GM18858 (cell line): ENCODE results near the gene PDHB.
"Not testable (repeated sequence)": the region's sequence is repeated elsewhere in the genome, so short reads cannot be mapped to it uniquely, and the experiment has no call there.

ENCODE experiments used
- ATAC-seq: cut with Tn5 transposase; IDR thresholded peaks from one replicate; pipeline ENCODE4 v1.9.1; 2021; ENCODE audit not compliant: unreplicated experiment

The PDHB gene

DNA sequence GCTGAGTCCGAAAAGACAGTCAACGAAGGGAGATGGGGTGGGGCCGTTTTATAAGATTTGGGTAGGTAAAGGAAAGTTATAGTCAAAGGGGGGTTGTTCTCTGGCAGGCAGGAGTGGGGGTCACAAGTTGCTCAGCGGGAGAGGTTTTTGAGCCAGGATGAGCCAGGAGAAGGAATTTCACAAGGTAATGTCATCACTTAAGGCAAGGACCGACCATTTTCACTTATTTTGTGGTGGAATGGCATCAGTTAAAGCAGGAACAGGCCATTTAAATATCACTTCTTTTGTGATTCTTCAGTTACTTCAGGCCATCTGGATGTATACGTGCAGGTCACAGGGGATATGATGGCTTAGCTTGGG, 7.3 kb upstream of the PDHB start:
- ATAC-seq, result not testable (repeated sequence)

DNA sequence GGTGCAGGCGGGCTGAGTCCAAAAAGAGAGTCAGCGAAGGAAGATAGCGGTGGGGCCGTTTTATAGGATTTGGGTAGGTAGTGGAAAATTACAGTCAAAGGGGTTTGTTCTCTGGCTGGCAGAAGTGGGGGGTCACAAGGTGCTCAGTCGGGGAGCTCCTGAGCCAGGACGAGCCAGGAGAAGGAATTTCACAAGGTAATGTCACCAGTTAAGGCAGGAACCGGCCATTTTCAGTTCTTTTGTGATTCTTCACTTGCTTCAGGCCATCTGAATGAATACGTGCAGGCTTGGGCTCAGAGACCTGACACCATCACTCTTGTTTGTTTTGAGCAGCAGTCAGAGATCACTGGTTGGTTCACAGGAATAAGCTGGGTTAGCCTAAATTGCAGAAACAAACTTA, 3.6 kb upstream of the PDHB start:
- ATAC-seq, result not testable (repeated sequence)

DNA sequence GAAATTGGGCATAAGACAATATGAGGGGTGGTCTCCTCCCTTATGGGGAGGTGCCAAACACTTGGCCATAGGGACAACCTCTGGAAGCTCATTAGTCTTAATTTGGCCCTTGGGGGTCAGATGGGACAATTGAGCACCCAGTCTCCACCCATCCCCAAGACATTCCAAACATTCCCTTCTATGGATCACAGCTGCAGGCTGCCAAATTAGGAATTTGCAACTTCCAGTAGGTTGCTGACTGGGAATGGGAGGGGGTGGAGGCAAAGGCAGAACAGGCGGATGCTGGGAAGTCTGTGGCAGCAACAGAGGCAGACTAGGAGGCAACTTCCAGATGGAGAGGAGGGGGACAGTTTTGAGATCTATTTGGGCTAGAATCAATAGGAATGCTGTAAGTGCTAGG, 1.4 kb upstream of the PDHB start:
- no peak for ATAC-seq

DNA sequence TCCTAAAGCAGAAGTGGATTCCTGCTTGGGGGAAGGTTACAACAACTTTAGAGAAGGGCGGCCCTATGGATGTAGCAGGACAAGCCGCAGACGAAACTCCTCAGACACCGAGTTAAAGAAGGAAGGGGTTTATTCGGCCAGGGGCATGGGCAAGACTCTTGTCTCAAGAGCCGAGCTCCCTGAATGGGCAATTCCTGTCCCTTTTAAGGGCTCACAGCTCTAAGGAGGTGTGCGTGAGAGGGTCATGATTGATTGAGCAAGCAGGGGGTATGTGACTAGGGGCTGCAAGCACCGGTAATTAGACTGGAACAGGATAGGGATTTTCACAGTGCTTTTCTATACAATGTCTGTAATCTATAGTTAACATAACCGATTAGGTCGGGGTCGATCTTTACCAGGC, 879 bp upstream of the PDHB start:
- ATAC-seq, result no peak

DNA sequence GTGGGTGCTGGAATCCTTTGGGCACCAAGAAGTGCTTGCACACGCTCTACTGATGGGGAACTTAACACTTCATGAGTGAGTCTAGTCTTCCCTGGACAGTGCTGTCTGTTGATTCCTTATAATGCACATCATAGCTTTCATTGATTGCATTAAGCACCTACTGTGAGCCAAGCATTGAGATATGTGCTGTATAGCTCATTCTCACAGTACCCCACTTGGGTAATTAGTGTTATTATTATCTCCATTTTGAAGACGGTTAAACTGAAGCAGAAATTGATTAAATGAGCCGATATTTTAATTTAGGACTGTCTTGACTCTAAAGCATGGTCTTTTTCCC, 504 bp upstream of the PDHB start:
- ATAC-seq, result no peak

DNA sequence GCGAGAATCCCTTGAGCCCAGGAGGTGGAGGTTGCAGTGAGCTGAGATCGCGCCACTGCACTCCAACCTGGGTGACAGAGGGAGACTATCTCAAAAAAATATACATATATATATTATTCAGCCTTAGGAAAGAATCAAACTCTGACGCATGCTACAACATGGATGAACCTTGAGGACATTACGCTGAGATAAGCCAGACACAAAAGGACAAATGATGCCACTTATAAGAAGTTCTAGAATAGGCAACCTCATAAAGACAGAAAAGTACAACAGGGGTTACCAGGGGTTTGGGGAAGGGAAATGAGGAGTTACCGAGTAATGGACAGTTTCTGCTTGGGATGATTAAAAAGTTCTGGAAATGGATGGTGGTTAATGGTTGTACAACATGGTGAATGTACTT, 727 bp downstream of the PDHB start:
- ATAC-seq, result no peak

DNA sequence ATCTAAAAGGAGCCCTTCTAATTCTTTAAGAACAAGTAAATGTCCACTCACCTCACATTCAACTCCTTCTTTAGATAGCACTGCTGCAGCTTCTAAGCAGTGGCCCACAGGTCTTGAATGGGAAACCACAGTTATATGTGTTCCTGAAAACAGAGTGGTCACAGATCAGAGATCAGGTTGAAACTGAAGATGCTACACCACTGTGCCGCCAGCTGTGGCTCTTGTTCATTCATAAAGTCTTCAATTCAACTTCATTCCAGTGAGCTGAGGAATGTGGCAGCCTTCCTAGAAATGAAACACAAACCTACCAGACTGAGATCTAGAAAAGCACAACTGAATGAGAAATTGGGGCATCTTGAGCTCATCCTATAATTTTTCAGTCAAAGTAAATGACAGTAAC, 4.0 kb downstream of the PDHB start:
- no peak for ATAC-seq

DNA sequence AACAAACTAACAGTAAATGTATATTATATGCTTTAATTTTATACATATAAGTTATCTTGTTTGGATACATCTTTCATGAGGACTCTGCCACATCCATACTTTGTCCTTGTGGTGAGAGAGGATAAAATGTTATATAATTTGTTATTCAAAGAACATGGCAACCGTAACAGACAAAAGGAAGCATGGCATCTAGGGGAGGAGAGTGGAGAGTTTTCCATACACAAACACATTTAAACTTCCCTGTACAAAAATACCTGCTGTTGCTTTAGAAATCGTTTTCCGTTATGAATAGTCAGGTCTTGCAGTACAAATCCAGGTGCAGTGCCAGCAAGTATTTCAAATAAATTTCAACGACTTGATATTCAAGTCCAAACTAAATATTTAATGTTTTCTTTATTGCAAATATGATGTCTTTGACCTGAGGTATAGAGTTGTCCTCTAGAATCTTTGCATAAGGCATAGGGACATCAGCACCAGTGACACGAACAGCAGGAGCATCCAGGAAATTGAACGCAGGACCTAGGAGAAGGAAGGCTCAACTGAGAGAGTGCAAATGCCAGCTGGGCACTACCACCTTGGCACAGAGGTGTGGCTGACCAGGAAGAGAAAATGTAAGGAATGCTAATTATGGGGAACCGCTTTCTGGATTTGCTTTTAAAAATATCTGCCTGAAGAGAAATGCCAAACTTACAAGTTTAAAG, 5.8 kb downstream of the PDHB start:
- no peak for ATAC-seq

DNA sequence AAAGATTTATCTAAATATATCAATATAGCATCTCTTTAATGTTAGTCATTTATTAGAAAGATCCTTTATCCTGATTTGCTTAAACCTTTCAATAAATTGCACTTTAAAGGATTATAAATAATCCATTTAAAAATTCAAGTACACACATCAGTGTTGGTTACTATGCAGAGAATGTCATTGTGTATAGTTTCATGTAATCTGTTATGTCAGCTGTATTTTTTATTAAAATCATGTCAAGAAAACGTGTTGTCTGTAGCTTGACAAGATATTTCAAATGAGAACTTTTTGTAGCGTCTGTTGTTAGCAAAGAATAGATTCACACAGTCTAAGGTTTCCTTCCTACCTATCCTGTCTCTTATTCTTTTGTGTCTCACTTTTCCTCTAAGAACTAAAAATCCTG, 7.8 kb downstream of the PDHB start:
- no peak for ATAC-seq

DNA sequence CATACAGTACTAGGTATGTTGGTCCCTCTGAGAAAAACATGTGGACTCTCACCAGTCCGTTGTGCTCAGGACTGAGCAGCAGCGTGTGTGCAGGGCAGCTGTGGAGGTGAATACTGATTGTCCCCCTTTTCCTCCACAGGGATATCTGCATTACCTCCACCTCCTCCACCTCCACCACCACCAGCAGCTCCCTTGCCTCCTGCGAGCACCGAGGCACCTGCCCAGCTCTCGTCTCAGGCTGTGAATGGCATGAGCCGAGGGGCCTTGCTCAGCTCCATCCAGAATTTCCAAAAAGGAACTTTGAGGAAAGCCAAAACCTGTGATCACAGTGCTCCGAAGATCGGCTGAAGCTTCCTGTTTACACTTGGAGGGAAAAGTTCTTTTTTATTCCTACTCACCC, 9.0 kb downstream of the PDHB start:
- no peak for ATAC-seq

DNA sequence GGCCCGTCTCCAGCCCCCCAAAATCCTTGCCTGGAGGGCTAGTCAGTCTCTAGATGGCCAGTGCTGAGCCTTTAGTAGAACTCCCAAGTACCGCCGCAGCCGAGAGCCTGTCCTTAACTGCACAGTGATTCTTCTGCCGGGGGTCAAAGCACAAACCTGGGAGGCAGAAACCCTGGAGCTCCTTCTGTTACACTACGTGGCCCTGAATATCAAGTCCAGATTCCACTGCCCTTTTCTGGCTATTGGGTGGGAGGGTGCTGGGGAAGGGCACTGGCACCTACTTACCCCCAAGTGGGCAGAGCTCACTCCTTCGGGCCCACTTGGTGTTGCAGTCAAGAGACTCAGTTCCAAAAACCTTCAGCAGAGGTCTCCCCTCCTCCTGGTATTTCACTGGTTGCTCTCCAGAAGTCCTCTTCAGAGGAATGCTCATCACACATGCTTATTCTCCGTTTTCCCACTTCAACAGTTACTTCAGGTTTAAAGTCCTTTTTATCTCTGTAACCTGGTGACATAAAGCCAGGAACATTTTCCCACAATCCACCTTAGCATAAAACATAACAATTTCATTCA, 10.8 kb downstream of the PDHB start:
- ATAC-seq, result no peak

DNA sequence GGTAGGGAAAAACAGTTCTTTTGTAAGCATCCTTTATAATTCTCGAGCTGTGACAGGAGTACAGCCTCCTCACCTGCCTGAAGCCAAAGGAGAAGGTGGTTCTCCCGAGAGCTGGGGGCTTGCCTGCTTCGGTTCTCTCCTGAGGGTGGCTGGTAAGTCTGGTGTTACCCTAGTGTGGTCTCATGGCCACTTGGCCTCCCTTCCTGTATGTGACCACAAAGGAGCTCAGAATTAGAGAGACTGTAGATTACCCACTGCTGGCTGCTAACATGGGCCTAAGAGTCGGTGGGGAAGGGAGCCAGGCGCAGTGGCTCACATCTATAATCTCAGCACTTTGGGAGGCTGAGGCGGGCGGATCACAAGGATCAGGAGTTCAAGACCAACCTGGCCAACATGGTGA, 12.6 kb downstream of the PDHB start:
- ATAC-seq, result no peak

DNA sequence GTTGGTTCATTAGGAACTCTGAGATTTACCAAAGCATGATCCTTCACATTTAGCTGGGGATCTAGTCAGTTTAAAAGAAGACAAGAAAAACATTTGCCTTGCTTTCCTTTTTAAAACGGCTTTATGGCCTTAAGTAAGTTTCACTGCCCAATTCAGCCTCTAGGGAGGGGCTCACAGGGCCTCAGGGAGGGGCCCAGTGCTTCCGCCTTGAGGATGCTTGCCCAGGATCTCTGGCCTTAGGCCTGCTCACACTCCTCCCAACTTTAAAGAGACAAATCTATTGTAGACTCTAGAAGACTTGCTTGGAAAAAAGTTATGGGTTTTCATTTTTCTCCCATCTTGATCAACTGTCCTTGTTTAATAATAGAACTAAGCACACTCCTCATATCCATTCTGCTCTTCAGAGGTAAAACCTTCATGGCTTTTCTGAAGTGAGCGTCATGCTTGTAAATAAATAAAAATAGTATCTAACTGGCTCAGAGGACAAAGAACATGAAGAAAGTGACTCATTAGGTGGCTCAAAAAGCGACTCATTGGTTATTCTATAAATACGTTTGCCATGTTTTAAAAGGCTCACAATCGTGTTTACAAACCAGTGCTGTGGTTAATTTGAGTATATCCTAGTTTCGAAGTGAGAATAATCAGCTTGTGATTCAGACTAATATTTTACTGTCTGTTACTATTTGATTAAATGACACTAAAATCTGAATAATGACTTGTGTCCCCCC, 13.7 kb downstream of the PDHB start:
- ATAC-seq, result peak; percentile 68

DNA sequence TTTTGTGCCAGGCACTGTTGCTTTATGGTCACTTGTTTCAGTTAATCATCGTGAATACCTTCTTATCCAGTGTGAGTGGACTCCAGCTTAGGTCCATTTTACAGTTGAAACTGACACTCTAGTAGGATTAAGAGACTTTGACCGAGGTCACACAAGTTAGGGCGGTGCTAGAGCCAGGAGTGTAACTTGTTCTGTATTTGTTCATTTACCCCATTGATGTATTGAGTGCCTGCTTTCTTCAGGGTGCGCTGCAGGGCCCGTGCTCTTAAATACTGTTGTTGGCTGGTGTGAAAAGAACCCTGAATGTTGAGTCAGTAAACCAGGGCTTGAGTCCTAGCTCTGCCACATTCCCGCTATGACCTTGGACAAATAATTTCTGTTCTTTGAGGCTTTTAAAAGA, 15.4 kb downstream of the PDHB start:
- no peak for ATAC-seq

DNA sequence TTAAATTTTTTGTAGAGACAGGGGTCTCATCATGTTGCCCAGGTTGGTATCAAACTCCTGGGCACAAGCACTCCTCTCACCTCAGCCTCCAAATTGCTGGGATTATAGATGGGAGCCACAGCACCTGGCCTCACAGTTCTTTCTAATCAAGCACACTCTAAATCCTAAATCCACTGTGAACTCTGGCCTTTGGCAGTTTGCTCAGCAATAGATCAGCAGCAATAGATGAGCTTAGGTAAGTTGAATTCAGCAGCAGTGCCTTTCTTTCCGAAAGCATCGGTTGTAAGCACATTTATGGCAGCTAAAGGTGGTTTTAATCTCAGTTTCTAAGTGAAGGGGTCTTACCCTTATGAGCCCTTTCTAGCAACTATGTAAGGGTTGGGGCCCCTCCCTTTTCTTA, 16.6 kb downstream of the PDHB start:
- ATAC-seq, result no peak

DNA sequence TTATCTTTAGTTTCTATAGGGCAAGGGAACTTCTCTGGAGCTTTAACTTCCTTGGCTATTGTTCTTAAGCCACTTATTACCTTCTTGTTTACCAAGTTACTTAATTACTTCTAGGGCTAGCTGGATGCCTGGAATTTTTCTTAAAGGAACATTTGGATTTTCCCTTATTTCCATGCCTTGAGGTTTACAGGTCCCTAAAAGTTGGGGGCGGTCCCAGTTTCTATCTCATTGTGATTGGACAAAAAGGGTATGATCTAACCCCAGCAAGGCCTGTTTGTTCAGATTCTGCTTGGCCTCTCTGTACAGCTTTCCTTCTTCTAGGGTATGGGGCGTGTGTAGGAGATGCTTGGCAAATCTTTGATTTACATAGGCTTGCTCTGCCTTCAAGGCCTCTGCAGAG, 17.4 kb downstream of the PDHB start:
- ATAC-seq, result no peak

DNA sequence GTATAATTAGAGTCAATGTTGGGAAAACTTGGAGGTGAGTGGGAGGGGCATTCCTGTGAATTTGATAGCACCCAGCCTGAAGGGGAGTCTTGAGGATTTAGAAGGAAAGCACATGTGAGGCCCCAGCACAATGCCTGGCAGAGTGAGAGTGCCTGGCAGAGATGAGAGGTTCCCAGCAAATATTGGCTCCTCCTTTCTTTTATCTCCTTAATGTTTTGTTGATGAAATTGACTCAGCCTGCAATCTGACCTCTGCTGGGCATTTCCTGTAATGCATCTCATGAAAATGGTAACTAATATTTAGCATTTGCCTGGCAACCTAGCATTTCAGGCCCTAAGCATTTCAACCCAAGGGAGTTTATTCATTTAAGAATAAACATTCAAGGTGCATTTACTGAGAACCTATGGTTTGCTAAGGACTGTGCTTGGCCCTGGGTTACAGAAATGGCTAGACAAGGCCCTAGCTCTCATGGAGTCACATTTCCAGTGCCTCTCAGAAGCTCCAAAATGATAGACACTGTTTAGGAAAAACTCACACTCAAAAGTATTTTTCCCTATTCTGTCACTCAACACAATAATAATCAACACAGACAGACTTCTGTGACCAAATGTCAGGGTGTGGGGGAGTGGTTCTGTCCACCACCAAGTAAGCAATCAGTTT, 19.0 kb downstream of the PDHB start:
- no peak for ATAC-seq

DNA sequence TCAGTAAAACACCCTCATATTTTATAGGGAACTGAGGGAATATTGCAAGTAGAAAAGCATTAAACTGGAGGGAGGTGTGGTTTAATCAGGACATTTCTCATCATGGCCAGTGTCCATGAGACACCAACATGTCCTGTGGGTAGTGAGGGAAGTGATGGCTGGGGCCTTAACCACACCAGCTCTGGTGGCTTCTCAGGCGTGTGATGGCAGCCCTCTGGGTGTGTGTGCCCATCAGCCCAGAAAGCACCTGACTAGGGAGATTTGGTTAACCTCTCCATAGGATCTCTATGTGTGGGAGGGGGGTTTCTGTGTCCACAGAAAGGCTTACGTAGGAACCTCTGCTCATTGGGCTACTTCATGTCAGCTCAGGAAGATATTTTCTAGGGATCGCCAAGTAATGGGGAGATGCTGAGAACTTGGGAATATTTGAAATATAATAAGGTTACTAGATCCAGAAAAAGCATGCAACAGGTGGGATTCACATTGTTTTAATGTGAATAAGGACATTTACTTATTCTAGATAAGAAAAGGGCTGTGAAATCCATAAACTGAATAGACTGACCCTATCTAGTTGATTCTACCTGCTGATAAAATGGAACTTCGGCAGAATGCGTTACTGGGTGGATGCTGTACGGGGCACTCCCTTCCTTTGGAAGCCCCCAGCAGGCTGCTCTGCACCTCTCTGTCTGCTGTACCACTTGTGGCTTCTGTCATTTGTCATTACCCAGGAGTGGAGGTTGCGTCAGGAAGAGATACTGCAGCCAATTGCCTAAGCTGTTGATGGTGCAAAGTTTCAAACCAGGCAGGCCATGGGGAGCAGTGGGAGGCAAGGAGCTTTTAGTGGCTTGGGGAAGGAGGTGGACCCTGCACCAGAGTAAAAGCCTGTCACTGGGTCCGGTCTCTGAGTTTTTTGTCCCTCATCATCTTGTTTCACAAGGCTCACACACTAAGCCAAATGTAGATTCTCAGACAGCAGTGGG, 21.5 kb downstream of the PDHB start:
- no peak for ATAC-seq

DNA sequence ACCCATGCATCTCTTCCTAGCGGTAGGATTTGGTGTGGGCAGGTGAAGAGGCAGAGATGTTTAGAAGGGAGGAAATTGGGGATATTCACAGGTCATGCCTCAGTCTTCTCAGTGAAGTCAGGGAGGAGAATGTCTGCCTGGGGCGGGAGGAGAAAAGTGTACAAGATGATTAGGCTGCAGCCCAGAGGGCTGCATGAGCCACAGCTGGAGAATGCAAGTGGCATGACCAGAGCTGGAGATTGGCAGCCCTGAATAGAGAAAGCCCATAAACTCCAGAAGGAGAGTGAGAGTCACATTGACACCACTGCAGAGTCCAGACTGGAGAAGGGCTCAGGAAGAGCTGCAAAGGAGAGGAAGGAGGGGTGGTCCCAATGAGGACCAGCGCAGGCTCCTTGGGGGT, 22.6 kb downstream of the PDHB start:
- no peak for ATAC-seq

DNA sequence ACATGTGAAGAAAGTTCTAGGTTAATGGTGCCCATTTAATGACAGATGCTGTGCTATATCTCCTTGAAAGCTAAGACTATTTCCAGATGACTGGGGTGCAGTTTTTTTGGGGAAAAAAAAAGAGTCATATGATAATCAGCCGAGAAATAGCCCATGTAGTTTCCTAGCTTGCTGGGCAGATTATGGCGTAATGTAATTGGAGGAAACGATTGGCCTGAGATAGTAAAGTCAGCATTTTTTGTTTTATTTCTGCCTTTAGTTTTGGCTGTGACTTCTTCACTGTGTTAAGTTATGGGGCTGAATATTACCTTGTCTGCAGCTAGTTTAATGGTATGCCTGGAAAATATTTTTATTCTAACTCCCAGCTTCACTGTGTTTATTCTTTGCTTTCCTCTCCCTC, 24.0 kb downstream of the PDHB start:
- no peak for ATAC-seq

DNA sequence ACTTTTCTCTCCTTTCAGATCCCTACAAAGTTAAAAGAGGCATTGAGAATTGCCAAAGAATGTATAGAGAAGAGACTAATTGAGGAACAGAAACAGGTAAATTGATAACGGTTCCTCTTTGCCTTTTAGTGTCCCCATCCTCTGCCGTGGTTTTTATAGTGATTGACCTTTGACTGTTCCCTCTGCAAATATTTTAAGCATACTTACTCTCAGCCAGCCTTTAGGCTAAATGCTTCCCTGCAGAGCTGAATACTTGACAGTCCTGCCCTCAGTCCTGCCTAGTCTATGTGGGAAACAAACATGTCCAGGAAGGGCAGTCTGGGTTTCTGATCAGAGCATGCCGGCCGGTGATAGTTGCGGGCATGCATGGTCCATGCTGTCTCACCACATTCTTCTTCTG, 24.7 kb downstream of the PDHB start:
- no peak for ATAC-seq
